ENCODE results near the gene POLR2H. TPM values are rescaled to one million over a fixed set of nuclear protein-coding genes. Genes with fewer than 3 reads are reported as not detected.
A peak's percentile ranks its signal among the peaks of the same experiment; 100 is the strongest.

The POLR2H gene
- total RNA-seq, 6 donors from 2014 or later, result 41.4 to 235 (median 66.2) TPM

DNA sequence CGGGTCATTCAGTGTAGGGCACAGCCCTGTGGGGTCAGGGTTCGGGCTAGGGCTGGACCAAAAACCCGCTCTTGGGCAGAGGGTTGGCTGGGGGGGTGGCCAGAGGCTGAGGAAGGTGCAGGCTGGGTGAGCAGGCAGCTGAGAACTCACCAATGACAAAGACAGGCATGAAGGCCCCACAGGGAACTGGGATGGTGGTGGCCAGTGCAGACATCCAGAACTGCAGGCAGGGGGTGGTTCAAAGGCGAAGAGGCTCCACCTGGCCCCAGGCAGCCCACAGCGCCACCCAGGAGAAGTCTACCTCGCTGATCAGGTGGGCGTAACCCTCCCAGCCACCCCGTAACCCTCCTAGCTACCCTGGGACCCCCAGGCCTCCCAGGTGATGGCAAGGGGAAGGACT lies 6.8 kb upstream of the POLR2H start:
- ATAC-seq (ENCODE audit: low FRiP score in 2 of 2), result no peak
- TF ChIP-seq POLR2A (IDR thresholded peaks at IDR 0.05), result no peak
- TF ChIP-seq, protein P1, sequence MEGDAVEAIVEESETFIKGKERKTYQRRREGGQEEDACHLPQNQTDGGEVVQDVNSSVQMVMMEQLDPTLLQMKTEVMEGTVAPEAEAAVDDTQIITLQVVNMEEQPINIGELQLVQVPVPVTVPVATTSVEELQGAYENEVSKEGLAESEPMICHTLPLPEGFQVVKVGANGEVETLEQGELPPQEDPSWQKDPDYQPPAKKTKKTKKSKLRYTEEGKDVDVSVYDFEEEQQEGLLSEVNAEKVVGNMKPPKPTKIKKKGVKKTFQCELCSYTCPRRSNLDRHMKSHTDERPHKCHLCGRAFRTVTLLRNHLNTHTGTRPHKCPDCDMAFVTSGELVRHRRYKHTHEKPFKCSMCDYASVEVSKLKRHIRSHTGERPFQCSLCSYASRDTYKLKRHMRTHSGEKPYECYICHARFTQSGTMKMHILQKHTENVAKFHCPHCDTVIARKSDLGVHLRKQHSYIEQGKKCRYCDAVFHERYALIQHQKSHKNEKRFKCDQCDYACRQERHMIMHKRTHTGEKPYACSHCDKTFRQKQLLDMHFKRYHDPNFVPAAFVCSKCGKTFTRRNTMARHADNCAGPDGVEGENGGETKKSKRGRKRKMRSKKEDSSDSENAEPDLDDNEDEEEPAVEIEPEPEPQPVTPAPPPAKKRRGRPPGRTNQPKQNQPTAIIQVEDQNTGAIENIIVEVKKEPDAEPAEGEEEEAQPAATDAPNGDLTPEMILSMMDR (IDR thresholded peaks at IDR 0.05), result no peak
- Histone ChIP-seq H3K27ac (no peak overlapping the region), H3K4me3 (no peak overlapping the region), H3K27me3 (no peaks in the 10 kb centered on the region), H3K4me1 (no peaks in the 10 kb centered on the region), H3K36me3 (peaks cover 0 to 17% (median 0%) of the 10 kb centered on the region in 4 donors), H3K9me3 (no peaks in the 10 kb centered on the region)
- no peak for DNase-seq
- 71 to 82% methylated on average over 4 to 8 of the region's 8 CpGs for WGBS, 2 donors

DNA sequence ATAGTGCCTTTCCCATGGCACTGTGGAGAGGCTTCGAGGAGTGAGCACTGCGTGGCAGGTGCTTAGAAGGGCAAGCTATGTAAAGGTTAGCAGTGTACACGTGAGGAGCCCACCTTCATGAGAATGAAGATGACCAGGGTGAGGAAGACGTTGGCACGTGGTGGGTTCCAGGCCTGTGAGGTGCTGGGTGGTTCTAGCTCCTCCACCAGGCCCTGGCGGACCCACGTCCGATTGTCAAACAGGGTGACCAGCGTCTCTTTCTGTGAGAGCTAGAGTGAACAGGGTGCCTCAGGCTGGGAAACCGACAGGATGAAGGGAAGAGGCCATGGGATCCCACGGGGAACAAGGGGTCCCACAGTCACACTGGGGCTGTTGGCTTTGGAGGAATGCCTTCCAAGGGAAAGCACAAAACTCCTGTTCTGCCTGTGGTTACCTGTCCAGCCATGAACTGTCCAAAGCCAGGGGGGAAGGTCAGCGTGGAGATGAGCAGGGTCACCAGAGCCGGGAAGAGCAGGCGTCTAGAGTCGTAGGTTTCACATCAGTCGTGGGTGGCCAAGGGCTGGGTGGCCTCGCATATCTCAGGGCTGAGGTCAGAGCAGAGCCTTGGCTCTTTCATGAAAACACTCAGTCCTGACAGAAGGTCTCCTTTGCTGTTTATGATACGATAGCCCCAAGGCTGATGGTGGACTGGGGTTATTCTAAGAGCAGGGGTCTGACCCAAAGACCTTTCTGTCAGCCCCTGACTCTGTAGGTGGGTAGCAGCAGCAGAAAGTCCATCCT lies 6.1 kb upstream of the POLR2H start:
- Histone ChIP-seq H3K27me3 (no peaks in the 10 kb centered on the region), H3K4me1 (peaks cover 1 to 4% (median 2%) of the 10 kb centered on the region in 4 donors), H3K9me3 (no peaks in the 10 kb centered on the region), H3K27ac (no peak overlapping the region), H3K36me3 (peaks cover 0 to 17% (median 0%) of the 10 kb centered on the region in 4 donors), H3K4me3 (no peak overlapping the region)
- TF ChIP-seq, protein P1 (IDR thresholded peaks at IDR 0.05), result no peak
- TF ChIP-seq POLR2AphosphoS5 (IDR thresholded peaks at IDR 0.05), result no peak
- no peak for TF ChIP-seq POLR2A (IDR thresholded peaks at IDR 0.05)
- DNase-seq, result no peak
- WGBS, 2 donors, result 83 to 85% methylated on average over 15 to 18 of the region's 18 CpGs
- ATAC-seq (ENCODE audit: low FRiP score in 2 of 2), result peak in 1 of 2 donors; percentile 32

DNA sequence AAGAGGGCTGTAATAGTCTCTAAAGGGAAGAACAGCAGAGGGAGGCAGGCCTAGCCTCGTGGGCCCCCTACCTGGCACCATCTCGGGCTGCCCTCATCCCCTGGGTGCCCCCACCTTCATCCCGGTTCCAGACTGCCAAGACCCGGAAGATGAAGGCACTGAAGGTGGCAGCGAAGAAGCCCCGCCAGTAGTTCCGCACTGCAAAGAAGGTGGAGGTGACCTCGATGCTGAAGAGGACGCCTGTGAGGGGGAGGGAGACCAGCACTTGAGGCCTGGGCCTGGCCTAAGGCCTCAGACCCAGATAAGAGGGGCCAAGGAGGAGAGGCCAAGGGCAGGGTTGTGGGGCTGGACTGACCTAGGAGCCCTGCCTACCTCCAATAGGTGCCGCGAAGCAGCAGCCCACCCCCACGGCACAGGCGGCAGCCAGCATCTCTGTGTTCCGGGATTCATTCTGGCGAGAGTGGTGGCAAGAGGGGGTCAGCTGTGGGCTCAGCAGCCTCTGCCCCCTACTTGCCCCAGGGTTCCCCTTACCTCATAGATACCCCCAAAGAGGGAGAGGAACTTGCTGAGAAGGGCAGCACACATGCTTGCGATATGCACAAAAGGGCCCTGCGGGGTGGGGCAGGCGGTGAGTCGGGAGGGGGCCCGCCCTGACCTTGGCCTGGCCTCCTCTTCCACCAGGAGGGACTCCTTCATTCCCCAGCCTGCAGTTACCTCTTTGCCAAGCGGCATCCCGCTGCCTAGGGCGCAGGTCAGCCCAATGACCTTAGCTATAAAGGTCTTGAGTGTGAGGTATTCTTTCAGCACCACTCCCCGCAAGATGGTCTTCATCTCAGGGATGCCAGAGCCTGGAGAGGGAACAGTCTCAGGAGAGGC lies 4.0 kb upstream of the POLR2H start:
- DNase-seq, result no peak
- WGBS, 2 donors, result 92 to 94% methylated on average over 15 to 23 of the region's 24 CpGs
- Histone ChIP-seq H3K27ac (no peak overlapping the region), H3K36me3 (peaks cover 0 to 17% (median 0%) of the 10 kb centered on the region in 4 donors), H3K27me3 (no peaks in the 10 kb centered on the region), H3K9me3 (no peaks in the 10 kb centered on the region), H3K4me1 (peaks cover 8 to 12% (median 10%) of the 10 kb centered on the region in 4 donors), H3K4me3 (no peak overlapping the region)
- ATAC-seq (ENCODE audit: low FRiP score in 2 of 2), result no peak
- TF ChIP-seq, protein P1 (IDR thresholded peaks at IDR 0.05), result no peak
- TF ChIP-seq POLR2A (IDR thresholded peaks at IDR 0.05) (no peak), POLR2AphosphoS5 (IDR thresholded peaks at IDR 0.05) (no peak), EP300 (IDR thresholded peaks at IDR 0.05) (no peak)

DNA sequence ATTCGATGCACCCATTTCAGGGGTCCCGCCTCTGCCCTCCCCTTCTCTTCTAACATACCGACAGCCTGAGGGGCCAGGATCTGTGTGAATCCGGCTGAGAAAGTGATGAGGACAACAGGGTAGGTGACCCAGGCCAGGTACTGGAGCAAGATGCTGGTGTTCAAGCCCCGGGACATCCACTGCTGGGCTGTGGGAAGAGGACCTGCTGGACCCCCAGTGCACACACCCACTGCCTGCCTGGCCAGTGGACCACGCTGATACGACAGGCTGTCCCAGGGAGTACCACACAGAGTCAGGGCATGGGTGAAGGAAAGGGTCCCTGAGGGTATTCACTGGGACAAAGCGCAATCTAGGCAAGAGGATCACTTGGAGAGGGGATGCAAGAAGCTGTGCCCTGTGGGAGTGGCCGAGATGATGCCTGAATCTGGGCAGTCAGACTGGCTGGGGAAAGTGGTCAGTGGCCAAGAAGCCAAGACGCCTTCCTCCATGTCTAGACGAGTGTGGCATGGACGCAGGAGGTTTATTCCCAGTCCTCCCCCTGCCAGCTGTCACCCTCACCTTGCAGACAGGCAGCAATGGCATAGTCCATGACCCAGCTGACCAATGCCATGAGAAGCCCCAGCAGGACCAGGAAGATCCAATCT lies 3.3 kb upstream of the POLR2H start:
- ATAC-seq (ENCODE audit: low FRiP score in 2 of 2) (no peak), DNase-seq (no peak)
- WGBS, 2 donors, result 97% methylated on average over 11 to 12 of the region's 12 CpGs
- TF ChIP-seq EP300 (IDR thresholded peaks at IDR 0.05) (no peak), POLR2A (IDR thresholded peaks at IDR 0.05) (no peak), POLR2AphosphoS5 (IDR thresholded peaks at IDR 0.05) (no peak)
- TF ChIP-seq, protein P1 (IDR thresholded peaks at IDR 0.05), result no peak
- Histone ChIP-seq H3K9me3 (no peaks in the 10 kb centered on the region), H3K27ac (no peak overlapping the region), H3K36me3 (peaks cover 0 to 17% (median 0%) of the 10 kb centered on the region in 4 donors), H3K4me3 (no peak overlapping the region), H3K27me3 (no peaks in the 10 kb centered on the region), H3K4me1 (peaks cover 8 to 12% (median 10%) of the 10 kb centered on the region in 4 donors)
